ENCODE measurements around the gene OR8J1. TPM values are rescaled to one million over a fixed set of nuclear protein-coding genes. Genes with fewer than 3 reads are reported as not detected.

The OR8J1 gene
- total and polyA plus RNA-seq, 2 experiments from 2014 or later, result not detected

GRCh38 chr11:56333156-56333555 is 20.9 kb upstream of the OR8J1 start:
- Mint-ChIP-seq H3K4me3 (no peak overlapping the region), H3K36me3 (ENCODE audit: low read depth) (peaks cover 14% of the 10 kb centered on the region; the same call in 1 of the 3 replicates), H3K9me3 (peaks cover 13% of the 10 kb centered on the region), H3K27ac (no peak overlapping the region), H3K27me3 (ENCODE audit: insufficient read depth, low read depth, poor library complexity) (peaks cover 4% of the 10 kb centered on the region), H3K4me1 (peaks cover 9% of the 10 kb centered on the region; the same call in 2 of the 3 replicates)
- Histone ChIP-seq H2AFZ (peak overlapping the region; percentile 71), H4K20me1 (replicated peaks; ENCODE audit: insufficient read depth) (no peaks in the 10 kb centered on the region), H3K4me2 (no peak overlapping the region), H3K79me2 (replicated peaks; ENCODE audit: insufficient read depth) (no peaks in the 10 kb centered on the region), H3K4me1 (ENCODE audit: insufficient read depth) (no peaks in the 10 kb centered on the region; the same call in 1 of the 2 replicates), H3K9me2 (ENCODE audit: insufficient read depth) (peaks cover 13% of the 10 kb centered on the region; the same call in 1 of the 2 replicates), H3K27ac (ENCODE audit: low read depth) (no peak overlapping the region), H3K4me3 (no peak overlapping the region), H3K36me3 (ENCODE audit: insufficient read depth) (no peaks in the 10 kb centered on the region), H3F3A (replicated peaks; ENCODE audit: low read depth) (no peaks in the 10 kb centered on the region), H3K27me3 (ENCODE audit: insufficient read depth) (no peaks in the 10 kb centered on the region)
- DNase-seq (ENCODE audit: low spot score), result no peak
- TF ChIP-seq POLR2AphosphoS5 (IDR thresholded peaks at IDR 0.05; ENCODE audit: low read depth), result no peak
- no peak for TF ChIP-seq ZNF114 (CRISPR knock-in tag; IDR thresholded peaks at IDR 0.05)
- TF ChIP-seq JUNB (IDR thresholded peaks at IDR 0.05; ENCODE audit: unreplicated experiment), result no peak
- TF ChIP-seq EZH2 (IDR thresholded peaks at IDR 0.05; ENCODE audit: low read depth, unreplicated experiment), result no peak
- no peak for TF ChIP-seq CREB1 (CRISPR knock-in tag; IDR thresholded peaks at IDR 0.05; ENCODE audit: low read depth)
- no peak for TF ChIP-seq ZNF331 (CRISPR knock-in tag; IDR thresholded peaks at IDR 0.05; ENCODE audit: low read depth)
- no peak for TF ChIP-seq EZH2phosphoT487 (IDR thresholded peaks at IDR 0.05; ENCODE audit: unreplicated experiment)
- TF ChIP-seq ETS1 (IDR thresholded peaks at IDR 0.05), result no peak
- TF ChIP-seq STAT1 (IDR thresholded peaks at IDR 0.05; ENCODE audit: unreplicated experiment), result no peak
- no peak for TF ChIP-seq NANOG (IDR thresholded peaks at IDR 0.05; ENCODE audit: borderline replicate concordance)
- TF ChIP-seq, protein P1, sequence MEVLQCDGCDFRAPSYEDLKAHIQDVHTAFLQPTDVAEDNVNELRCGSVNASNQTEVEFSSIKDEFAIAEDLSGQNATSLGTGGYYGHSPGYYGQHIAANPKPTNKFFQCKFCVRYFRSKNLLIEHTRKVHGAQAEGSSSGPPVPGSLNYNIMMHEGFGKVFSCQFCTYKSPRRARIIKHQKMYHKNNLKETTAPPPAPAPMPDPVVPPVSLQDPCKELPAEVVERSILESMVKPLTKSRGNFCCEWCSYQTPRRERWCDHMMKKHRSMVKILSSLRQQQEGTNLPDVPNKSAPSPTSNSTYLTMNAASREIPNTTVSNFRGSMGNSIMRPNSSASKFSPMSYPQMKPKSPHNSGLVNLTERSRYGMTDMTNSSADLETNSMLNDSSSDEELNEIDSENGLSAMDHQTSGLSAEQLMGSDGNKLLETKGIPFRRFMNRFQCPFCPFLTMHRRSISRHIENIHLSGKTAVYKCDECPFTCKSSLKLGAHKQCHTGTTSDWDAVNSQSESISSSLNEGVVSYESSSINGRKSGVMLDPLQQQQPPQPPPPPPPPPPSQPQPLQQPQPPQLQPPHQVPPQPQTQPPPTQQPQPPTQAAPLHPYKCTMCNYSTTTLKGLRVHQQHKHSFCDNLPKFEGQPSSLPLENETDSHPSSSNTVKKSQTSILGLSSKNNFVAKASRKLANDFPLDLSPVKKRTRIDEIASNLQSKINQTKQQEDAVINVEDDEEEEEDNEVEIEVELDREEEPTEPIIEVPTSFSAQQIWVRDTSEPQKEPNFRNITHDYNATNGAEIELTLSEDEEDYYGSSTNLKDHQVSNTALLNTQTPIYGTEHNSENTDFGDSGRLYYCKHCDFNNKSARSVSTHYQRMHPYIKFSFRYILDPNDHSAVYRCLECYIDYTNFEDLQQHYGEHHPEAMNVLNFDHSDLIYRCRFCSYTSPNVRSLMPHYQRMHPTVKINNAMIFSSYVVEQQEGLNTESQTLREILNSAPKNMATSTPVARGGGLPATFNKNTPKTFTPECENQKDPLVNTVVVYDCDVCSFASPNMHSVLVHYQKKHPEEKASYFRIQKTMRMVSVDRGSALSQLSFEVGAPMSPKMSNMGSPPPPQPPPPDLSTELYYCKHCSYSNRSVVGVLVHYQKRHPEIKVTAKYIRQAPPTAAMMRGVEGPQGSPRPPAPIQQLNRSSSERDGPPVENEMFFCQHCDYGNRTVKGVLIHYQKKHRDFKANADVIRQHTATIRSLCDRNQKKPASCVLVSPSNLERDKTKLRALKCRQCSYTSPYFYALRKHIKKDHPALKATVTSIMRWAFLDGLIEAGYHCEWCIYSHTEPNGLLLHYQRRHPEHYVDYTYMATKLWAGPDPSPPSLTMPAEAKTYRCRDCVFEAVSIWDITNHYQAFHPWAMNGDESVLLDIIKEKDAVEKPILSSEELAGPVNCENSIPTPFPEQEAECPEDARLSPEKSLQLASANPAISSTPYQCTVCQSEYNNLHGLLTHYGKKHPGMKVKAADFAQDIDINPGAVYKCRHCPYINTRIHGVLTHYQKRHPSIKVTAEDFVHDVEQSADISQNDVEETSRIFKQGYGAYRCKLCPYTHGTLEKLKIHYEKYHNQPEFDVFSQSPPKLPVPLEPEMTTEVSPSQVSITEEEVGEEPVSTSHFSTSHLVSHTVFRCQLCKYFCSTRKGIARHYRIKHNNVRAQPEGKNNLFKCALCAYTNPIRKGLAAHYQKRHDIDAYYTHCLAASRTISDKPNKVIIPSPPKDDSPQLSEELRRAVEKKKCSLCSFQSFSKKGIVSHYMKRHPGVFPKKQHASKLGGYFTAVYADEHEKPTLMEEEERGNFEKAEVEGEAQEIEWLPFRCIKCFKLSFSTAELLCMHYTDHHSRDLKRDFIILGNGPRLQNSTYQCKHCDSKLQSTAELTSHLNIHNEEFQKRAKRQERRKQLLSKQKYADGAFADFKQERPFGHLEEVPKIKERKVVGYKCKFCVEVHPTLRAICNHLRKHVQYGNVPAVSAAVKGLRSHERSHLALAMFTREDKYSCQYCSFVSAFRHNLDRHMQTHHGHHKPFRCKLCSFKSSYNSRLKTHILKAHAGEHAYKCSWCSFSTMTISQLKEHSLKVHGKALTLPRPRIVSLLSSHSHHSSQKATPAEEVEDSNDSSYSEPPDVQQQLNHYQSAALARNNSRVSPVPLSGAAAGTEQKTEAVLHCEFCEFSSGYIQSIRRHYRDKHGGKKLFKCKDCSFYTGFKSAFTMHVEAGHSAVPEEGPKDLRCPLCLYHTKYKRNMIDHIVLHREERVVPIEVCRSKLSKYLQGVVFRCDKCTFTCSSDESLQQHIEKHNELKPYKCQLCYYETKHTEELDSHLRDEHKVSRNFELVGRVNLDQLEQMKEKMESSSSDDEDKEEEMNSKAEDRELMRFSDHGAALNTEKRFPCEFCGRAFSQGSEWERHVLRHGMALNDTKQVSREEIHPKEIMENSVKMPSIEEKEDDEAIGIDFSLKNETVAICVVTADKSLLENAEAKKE (CRISPR knock-in tag; IDR thresholded peaks at IDR 0.05), result no peak
- no peak for TF ChIP-seq CTCF (conservative IDR thresholded peaks at IDR 0.05; ENCODE audit: low read depth in 2 of 2)
- TF ChIP-seq, protein P2, sequence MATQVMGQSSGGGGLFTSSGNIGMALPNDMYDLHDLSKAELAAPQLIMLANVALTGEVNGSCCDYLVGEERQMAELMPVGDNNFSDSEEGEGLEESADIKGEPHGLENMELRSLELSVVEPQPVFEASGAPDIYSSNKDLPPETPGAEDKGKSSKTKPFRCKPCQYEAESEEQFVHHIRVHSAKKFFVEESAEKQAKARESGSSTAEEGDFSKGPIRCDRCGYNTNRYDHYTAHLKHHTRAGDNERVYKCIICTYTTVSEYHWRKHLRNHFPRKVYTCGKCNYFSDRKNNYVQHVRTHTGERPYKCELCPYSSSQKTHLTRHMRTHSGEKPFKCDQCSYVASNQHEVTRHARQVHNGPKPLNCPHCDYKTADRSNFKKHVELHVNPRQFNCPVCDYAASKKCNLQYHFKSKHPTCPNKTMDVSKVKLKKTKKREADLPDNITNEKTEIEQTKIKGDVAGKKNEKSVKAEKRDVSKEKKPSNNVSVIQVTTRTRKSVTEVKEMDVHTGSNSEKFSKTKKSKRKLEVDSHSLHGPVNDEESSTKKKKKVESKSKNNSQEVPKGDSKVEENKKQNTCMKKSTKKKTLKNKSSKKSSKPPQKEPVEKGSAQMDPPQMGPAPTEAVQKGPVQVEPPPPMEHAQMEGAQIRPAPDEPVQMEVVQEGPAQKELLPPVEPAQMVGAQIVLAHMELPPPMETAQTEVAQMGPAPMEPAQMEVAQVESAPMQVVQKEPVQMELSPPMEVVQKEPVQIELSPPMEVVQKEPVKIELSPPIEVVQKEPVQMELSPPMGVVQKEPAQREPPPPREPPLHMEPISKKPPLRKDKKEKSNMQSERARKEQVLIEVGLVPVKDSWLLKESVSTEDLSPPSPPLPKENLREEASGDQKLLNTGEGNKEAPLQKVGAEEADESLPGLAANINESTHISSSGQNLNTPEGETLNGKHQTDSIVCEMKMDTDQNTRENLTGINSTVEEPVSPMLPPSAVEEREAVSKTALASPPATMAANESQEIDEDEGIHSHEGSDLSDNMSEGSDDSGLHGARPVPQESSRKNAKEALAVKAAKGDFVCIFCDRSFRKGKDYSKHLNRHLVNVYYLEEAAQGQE (IDR thresholded peaks at IDR 0.05; ENCODE audit: unreplicated experiment), result no peak
- no peak for ATAC-seq
